Hepatocyte (in vitro differentiated cells): ENCODE data around the gene LIMA1. TPM values are rescaled to one million over a fixed set of nuclear protein-coding genes. Genes with fewer than 3 reads are reported as not detected.

Source experiments
- DNase-seq: peaks from one replicate; pipeline ENCODE4 v3.0.0-alpha.2; 2016; ENCODE audit warnings: low spot score
- H2AFZ ChIP-seq: fragments of 200-600 bp; sonication (generic); 2 replicates; pipeline ENCODE4 v1.6.0; 2016; ENCODE audit warnings: antibody characterized with exemption, mild to moderate bottlenecking
- H3K27ac ChIP-seq: fragments of 200-600 bp; sonication (generic); 2 replicates; pipeline ENCODE4 v1.5.1; 2016; ENCODE audit warnings: mild to moderate bottlenecking
- H3K27me3 ChIP-seq: fragments of 200-600 bp; sonication (generic); 2 replicates; pipeline ENCODE4 v1.6.1; 2016
- H3K36me3 ChIP-seq: fragments of 200-600 bp; sonication (generic); replicated peaks from 2 replicates; pipeline ENCODE4 v1.5.1; 2016; ENCODE audit warnings: low read depth; ENCODE audit not compliant: insufficient read depth
- H3K4me1 ChIP-seq: fragments of 200-600 bp; sonication (generic); 2 replicates; pipeline ENCODE4 v1.5.1; 2016; ENCODE audit warnings: mild to moderate bottlenecking, moderate library complexity; ENCODE audit not compliant: insufficient read depth
- H3K4me2 ChIP-seq: fragments of 200-600 bp; sonication (generic); 2 replicates; pipeline ENCODE4 v1.6.0; 2016
- H3K4me3 ChIP-seq: fragments of 200-600 bp; sonication (generic); 2 replicates; pipeline ENCODE4 v1.5.1; 2016; ENCODE audit warnings: mild to moderate bottlenecking
- H3K79me2 ChIP-seq: fragments of 200-600 bp; sonication (generic); 2 replicates; pipeline ENCODE4 v1.6.0; 2017; ENCODE audit warnings: mild to moderate bottlenecking
- H3K9me2 ChIP-seq: fragments of 200-600 bp; sonication (generic); replicated peaks from 2 replicates; pipeline ENCODE4 v1.6.0; 2017; ENCODE audit warnings: mild to moderate bottlenecking; ENCODE audit not compliant: insufficient read depth
- H3K9me3 ChIP-seq: fragments of 200-600 bp; sonication (generic); 2 replicates; pipeline ENCODE4 v1.5.1; 2016; ENCODE audit warnings: low read depth, mild to moderate bottlenecking
- H4K20me1 ChIP-seq: fragments of 200-600 bp; sonication (generic); 2 replicates; pipeline ENCODE4 v1.6.0; 2016; ENCODE audit warnings: mild to moderate bottlenecking; ENCODE audit not compliant: insufficient read depth, poor library complexity, severe bottlenecking
- EZH2 ChIP-seq: fragments of 200-600 bp; sonication (generic); IDR thresholded peaks from 2 replicates; pipeline ENCODE4 v1.6.1; 2016; ENCODE audit warnings: antibody characterized with exemption, mild to moderate bottlenecking, borderline replicate concordance
- EZH2phosphoT487 ChIP-seq: fragments of 200-600 bp; sonication (generic); IDR thresholded peaks from one replicate; pipeline ENCODE4 v1.6.1; 2018; ENCODE audit warnings: antibody characterized with exemption, mild to moderate bottlenecking, low read depth, moderate library complexity; ENCODE audit not compliant: unreplicated experiment, severe bottlenecking
- WGBS: methylation state at CpG from one replicate; pipeline ENCODE4 v1.1.6; 2016; ENCODE audit warnings: low lambda C conversion rate; ENCODE audit errors: missing lambda C conversion rate; 5-methylcytosine and 5-hydroxymethylcytosine counted together
- polyA plus RNA-seq: library from polyadenylated mRNA; unstranded; fragments of >200 nt; fragmentation: Nextera tagmentation; extraction: Ambion mirVana; gene quantifications from 2 replicates; pipeline ENCODE4 v1.2.1, GENCODE V29; 2016
- total RNA-seq: library from RNA; depleted of rRNA; stranded (reverse); fragments of >200 nt; gene quantifications from 2 replicates; pipeline ENCODE4 v1.2.3, GENCODE V29; 2014
- TF ChIP-seq, protein P1 (sequence below): fragments of 200-600 bp; sonication (generic); IDR thresholded peaks from 2 replicates; pipeline ENCODE4 v1.5.1; 2016; ENCODE audit warnings: antibody characterized with exemption, mild to moderate bottlenecking; ENCODE audit not compliant: poor library complexity

The LIMA1 gene
- total and polyA plus RNA-seq, 2 experiments from 2014 or later: 54.8 to 84.4 TPM

DNA sequence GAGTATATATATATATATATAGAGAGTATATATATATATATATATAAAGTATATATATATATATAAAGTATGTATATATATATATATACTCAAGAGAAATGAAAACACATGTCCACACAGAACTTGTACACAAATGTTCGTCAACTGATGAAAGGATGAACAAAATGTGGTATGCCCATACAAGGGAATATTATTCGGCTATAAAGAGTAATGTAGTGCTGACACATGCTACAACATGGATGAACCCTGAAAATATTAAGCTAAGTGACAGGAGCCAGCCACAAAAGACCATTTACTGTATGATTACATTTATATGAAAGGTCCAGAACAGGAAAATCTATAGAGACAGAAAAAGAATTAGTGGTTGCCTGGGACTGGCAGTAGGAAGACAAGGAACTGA lies 19.5 kb downstream of the LIMA1 start:
- WGBS: 100% methylated on average over 2 of the region's 2 CpGs
- H3K79me2 ChIP-seq: peaks cover 89% of the 10 kb centered on the region
- H3K4me1 ChIP-seq: peaks cover 4% of the 10 kb centered on the region
- no peak overlapping the region for H3K4me3 ChIP-seq
- H3K36me3 ChIP-seq: no peaks in the 10 kb centered on the region
- H3K27me3 ChIP-seq: no peaks in the 10 kb centered on the region
- H4K20me1 ChIP-seq: no peaks in the 10 kb centered on the region
- TF ChIP-seq EZH2 (no peak), EZH2phosphoT487 (no peak)
- TF ChIP-seq, protein P1, sequence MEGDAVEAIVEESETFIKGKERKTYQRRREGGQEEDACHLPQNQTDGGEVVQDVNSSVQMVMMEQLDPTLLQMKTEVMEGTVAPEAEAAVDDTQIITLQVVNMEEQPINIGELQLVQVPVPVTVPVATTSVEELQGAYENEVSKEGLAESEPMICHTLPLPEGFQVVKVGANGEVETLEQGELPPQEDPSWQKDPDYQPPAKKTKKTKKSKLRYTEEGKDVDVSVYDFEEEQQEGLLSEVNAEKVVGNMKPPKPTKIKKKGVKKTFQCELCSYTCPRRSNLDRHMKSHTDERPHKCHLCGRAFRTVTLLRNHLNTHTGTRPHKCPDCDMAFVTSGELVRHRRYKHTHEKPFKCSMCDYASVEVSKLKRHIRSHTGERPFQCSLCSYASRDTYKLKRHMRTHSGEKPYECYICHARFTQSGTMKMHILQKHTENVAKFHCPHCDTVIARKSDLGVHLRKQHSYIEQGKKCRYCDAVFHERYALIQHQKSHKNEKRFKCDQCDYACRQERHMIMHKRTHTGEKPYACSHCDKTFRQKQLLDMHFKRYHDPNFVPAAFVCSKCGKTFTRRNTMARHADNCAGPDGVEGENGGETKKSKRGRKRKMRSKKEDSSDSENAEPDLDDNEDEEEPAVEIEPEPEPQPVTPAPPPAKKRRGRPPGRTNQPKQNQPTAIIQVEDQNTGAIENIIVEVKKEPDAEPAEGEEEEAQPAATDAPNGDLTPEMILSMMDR: no peak
- H3K4me2 ChIP-seq: no peak overlapping the region
- no peak for DNase-seq
- no peaks in the 10 kb centered on the region for H3K9me2 ChIP-seq
- H3K27ac ChIP-seq: no peak overlapping the region
- no peak overlapping the region for H2AFZ ChIP-seq
- H3K9me3 ChIP-seq: no peaks in the 10 kb centered on the region

DNA sequence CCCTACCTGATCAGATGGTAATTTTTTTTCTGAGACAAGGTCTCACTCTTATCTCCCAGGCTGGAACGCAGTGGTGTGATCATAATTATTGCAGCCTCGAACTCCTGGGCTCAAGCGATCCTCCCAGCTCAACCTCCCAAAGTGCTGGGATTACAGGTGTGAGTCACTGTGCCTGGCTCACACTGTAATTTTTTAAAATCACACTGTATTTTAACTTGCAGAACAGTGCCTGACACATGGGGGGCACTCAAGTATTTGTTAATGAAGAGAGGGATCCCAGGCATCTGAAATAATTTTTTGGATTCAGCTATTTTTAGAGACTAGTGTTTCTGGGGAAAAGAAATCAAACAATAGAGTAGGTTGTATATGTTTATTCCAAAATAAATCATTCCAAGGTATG lies 21.7 kb downstream of the LIMA1 start:
- Histone ChIP-seq H4K20me1 (no peaks in the 10 kb centered on the region), H3K9me3 (no peaks in the 10 kb centered on the region), H3K79me2 (peaks cover 72% of the 10 kb centered on the region), H3K27ac (no peak overlapping the region), H3K4me3 (no peak overlapping the region), H2AFZ (no peak overlapping the region), H3K4me2 (no peak overlapping the region), H3K4me1 (peaks cover 9% of the 10 kb centered on the region), H3K9me2 (no peaks in the 10 kb centered on the region), H3K27me3 (no peaks in the 10 kb centered on the region), H3K36me3 (no peaks in the 10 kb centered on the region)
- no peak for DNase-seq
- TF ChIP-seq, protein P1: no peak
- TF ChIP-seq EZH2phosphoT487 (no peak), EZH2 (no peak)
- WGBS: 78% methylated on average over 3 of the region's 3 CpGs

DNA sequence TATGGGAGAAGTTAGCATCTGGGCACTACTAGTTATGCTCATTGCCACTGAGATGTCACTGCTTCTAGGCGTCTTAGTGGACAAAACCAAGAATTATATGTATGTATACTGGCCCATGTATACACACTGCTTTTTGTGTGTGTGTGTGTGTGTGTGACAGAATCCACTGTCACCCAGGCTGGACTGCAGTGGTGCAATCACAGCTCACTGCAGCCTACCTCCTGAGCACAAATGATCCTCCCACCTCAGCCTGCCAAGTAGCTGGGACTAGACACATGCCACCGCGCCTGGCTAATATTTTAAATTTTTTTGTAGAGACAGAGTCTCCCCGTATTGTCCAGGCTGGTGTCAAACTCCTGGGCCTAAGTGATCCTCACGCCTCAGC lies 25.2 kb downstream of the LIMA1 start:
- Histone ChIP-seq H2AFZ (no peak overlapping the region), H3K9me3 (no peaks in the 10 kb centered on the region), H3K4me1 (peaks cover 27% of the 10 kb centered on the region), H3K4me2 (no peak overlapping the region), H3K27me3 (no peaks in the 10 kb centered on the region), H4K20me1 (no peaks in the 10 kb centered on the region), H3K79me2 (peaks cover 43% of the 10 kb centered on the region), H3K9me2 (no peaks in the 10 kb centered on the region), H3K36me3 (no peaks in the 10 kb centered on the region), H3K27ac (peak overlapping the region; percentile 52), H3K4me3 (no peak overlapping the region)
- WGBS: 81% methylated on average over 5 of the region's 5 CpGs
- no peak for DNase-seq
- TF ChIP-seq EZH2phosphoT487 (no peak), EZH2 (no peak)
- TF ChIP-seq, protein P1: no peak
